ENCODE data around the gene MIPOL1.

- TF ChIP-seq POLR2AphosphoS5 (IDR thresholded peaks at IDR 0.05; ENCODE audit: low read depth), result no peak
- TF ChIP-seq CTCF (conservative IDR thresholded peaks at IDR 0.05; ENCODE audit: low read depth in 2 of 2), result no peak
- no peak for TF ChIP-seq EZH2phosphoT487 (IDR thresholded peaks at IDR 0.05; ENCODE audit: unreplicated experiment)
- TF ChIP-seq ETS1 (IDR thresholded peaks at IDR 0.05), result no peak
- no peak for TF ChIP-seq REST (IDR thresholded peaks at IDR 0.05; ENCODE audit: unreplicated experiment)
These were observed 225.0 kb downstream of the MIPOL1 start for GRCh38 chr14:37422748-37423147.

Data from GM23338 (cell line).